ENCODE data around the gene ASAP3.
"Not testable (repeated sequence)": the region's sequence is repeated elsewhere in the genome, so short reads cannot be mapped to it uniquely, and the experiment has no call there.

Gene ASAP3

GRCh38 chr1:23399229-23399628 lies 84.8 kb downstream of the ASAP3 start:
- DNase-seq (ENCODE audit: extremely low read depth in 1 of 2, low read depth in 1 of 2): no peak

GRCh38 chr1:23397908-23398307 lies 86.1 kb downstream of the ASAP3 start:
- no peak for DNase-seq (ENCODE audit: extremely low read depth in 1 of 2, low read depth in 1 of 2)

DNA sequence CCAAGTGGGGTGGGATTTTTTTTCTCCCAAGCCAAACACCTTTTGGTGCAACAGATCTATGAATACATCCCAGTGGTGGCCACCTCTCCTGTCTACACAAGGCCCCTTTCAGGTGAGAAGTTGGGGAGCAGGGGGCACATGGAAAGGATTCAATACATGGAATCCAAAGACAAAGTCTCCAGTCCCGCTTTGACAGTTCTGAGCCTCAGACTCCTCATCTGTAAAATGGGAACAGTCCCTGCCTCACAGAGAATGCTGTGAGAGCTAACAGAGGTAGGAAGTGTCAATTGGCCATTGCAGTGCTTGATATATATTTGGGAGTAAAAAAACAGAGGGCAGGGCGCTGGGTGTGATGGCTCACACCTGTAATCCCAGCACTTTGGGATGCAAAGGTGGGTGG lies 87.6 kb downstream of the ASAP3 start:
- no peak for DNase-seq (ENCODE audit: extremely low read depth in 1 of 2, low read depth in 1 of 2)

GRCh38 chr1:23395849-23396248 lies 88.1 kb downstream of the ASAP3 start:
- no peak for DNase-seq (ENCODE audit: extremely low read depth in 1 of 2, low read depth in 1 of 2)

- no peak for DNase-seq (ENCODE audit: extremely low read depth in 1 of 2, low read depth in 1 of 2)
Observed at GRCh38 chr1:23395154-23395724, 88.7 kb downstream of the ASAP3 start.

- no peak for DNase-seq (ENCODE audit: extremely low read depth in 1 of 2, low read depth in 1 of 2)
Observed at GRCh38 chr1:23394684-23395083, 89.3 kb downstream of the ASAP3 start.

DNA sequence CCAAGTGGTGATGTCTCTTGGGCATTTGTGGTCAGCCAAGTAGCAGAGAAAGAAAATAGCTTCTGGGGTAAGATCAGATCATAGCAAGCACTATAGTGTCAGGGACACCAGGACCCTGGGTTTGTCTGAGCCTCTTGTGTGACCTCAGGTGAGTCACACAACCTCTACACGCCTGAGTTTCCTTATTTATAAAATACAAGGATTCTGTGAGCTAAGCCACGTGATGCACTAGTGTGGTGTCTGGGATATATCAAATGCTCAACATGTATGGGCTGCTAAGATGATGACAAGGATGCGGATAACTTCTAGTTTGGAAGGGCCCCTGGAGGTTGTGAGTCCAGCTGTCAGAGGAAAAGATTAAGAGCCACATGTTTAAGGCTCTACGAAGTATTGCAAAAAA lies 89.8 kb downstream of the ASAP3 start:
- no peak for DNase-seq (ENCODE audit: extremely low read depth in 1 of 2, low read depth in 1 of 2)

GRCh38 chr1:23393706-23394105 lies 90.3 kb downstream of the ASAP3 start:
- no peak for DNase-seq (ENCODE audit: extremely low read depth in 1 of 2, low read depth in 1 of 2)

- no peak for DNase-seq (ENCODE audit: extremely low read depth in 1 of 2, low read depth in 1 of 2)
Observed at GRCh38 chr1:23392125-23392855, 91.7 kb downstream of the ASAP3 start.

- no peak for DNase-seq (ENCODE audit: extremely low read depth in 1 of 2, low read depth in 1 of 2)
Observed at GRCh38 chr1:23389837-23390321, 94.1 kb downstream of the ASAP3 start.

- DNase-seq (ENCODE audit: extremely low read depth in 1 of 2, low read depth in 1 of 2): no peak
Observed at GRCh38 chr1:23387494-23387893, 96.5 kb downstream of the ASAP3 start.

DNA sequence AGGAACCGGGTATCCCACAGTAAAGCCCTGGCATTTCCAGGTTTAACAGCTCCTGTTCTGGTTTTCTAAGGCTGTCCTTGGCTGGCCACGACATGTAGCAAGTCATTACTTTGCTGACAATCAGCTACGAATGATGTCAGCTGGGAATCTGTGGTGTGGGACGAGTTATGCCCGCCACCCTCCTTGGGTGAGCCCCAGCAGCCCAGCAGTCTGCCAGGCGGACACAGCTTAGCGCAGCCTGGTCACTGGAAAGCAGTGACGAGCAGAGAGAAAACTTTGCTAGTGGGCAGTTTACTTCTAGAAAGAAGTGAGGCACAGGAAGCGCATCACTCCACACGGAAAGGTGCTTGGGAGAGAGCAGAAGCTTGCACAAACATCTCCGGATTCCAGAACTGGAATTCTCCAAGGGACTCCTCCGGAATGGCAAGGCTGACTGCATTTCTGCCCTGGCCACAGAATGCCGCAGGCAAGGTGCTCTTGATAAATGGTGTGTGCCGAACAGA lies 98.8 kb downstream of the ASAP3 start:
- DNase-seq (ENCODE audit: extremely low read depth in 1 of 2, low read depth in 1 of 2): no peak

- no peak for DNase-seq (ENCODE audit: extremely low read depth in 1 of 2, low read depth in 1 of 2)
Observed at GRCh38 chr1:23384312-23385058, 99.5 kb downstream of the ASAP3 start.

DNA sequence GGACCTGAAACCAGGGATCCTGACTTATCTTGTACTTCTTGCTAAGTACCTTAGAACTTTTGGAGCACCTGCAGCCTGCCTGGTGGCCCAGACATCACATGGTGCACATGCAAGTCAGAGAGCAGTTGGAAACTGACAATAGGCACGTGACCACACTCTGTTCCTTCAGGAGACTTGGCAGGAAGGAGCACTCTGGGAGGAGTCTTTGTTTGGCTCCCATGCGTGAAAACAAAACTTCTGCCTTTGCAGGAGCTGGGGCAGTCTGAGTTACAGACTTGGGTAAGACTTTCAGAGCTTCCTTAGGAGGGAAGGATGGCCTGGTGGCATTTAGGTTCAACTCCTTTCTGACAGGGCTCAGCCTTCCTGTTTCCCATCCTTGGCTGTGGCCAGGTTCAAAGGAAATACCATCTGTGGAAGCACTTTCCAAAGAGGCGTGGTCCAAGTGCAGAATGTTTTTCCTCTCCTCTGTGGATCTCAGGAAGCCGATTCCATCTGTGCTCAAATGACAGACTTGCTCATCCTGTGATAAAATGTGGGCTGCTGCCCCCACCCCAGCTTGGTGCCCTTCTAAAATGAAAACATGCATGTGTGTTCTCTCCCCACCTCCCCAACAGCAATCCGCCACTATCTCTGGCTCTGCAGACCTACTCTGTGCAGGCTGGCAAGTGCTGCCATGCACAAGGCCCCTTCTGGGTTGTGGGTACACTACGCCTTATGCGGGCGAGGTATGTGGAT lies 100.2 kb downstream of the ASAP3 start:
- DNase-seq (ENCODE audit: extremely low read depth in 1 of 2, low read depth in 1 of 2): no peak

GRCh38 chr1:23381233-23381885 lies 102.6 kb downstream of the ASAP3 start:
- DNase-seq (ENCODE audit: extremely low read depth in 1 of 2, low read depth in 1 of 2): no peak

DNA sequence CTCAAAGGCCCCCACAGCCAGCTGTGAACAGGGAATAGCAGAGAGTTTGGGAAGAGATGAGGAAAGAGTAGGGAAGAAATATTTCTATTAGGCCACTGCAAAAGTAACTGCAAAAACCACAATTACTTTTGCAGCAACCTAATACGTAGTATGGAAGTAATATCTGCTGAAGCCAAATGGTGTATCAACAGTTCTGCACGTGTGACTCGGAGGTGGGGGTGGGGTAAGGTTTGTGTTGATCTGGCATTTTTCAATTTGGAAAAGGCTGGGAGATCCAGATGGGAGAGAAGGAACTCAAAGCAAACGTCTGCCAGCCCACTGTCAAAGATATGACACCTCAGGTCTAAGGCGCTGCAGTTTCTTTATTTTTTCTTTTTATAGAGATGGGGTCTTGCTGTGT lies 103.3 kb downstream of the ASAP3 start:
- no peak for DNase-seq (ENCODE audit: extremely low read depth in 1 of 2, low read depth in 1 of 2)

DNA sequence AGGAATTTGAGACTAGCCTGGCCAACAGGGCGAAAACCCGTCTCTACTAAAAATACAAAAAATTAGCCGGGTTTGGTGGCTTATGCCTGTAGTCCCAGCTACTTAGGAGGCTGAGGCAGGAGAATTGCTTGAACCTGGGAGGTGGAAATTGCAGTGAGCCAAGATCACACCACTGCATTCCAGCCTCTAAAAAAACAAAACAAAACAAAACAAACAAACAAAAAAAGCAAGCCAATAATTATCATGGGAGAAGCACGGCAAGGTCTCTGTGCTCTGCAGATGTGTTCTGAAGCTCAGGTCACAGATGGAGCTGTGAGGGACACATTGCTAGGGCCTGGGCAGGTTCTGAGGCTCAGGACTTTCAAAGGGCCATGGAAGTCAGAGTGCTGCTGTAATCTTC lies 103.7 kb downstream of the ASAP3 start:
- DNase-seq (ENCODE audit: extremely low read depth in 1 of 2, low read depth in 1 of 2): not testable (repeated sequence)
